Hepatocyte (in vitro differentiated cells): ENCODE results near the gene TCEANC2.

Experiments used
- EZH2phosphoT487 ChIP-seq: fragments of 200-600 bp; sonication (generic); IDR thresholded peaks from one replicate; pipeline ENCODE4 v1.6.1; 2018; ENCODE audit warnings: antibody characterized with exemption, mild to moderate bottlenecking, low read depth, moderate library complexity; ENCODE audit not compliant: unreplicated experiment, severe bottlenecking
- TF ChIP-seq, protein P1 (sequence below): fragments of 200-600 bp; sonication (generic); IDR thresholded peaks from 2 replicates; pipeline ENCODE4 v1.5.1; 2016; ENCODE audit warnings: antibody characterized with exemption, mild to moderate bottlenecking; ENCODE audit not compliant: poor library complexity

- TF ChIP-seq, protein P1, sequence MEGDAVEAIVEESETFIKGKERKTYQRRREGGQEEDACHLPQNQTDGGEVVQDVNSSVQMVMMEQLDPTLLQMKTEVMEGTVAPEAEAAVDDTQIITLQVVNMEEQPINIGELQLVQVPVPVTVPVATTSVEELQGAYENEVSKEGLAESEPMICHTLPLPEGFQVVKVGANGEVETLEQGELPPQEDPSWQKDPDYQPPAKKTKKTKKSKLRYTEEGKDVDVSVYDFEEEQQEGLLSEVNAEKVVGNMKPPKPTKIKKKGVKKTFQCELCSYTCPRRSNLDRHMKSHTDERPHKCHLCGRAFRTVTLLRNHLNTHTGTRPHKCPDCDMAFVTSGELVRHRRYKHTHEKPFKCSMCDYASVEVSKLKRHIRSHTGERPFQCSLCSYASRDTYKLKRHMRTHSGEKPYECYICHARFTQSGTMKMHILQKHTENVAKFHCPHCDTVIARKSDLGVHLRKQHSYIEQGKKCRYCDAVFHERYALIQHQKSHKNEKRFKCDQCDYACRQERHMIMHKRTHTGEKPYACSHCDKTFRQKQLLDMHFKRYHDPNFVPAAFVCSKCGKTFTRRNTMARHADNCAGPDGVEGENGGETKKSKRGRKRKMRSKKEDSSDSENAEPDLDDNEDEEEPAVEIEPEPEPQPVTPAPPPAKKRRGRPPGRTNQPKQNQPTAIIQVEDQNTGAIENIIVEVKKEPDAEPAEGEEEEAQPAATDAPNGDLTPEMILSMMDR = no peak
- TF ChIP-seq EZH2phosphoT487 = no peak
Measured at GRCh38 chr1:54041806-54042205, 11.6 kb upstream of the TCEANC2 start.
